CD8-positive, alpha-beta memory T cell (primary cell): ENCODE data around the gene RAB5B. TPM values are rescaled to one million over a fixed set of nuclear protein-coding genes. Genes with fewer than 3 reads are reported as not detected.

Source experiments
- CTCF ChIA-PET: fragments of 350-600 bp; sonication (Branson Sonifier 250); formaldehyde crosslinking; loops from one replicate; lab custom pipeline; 2021; ENCODE audit warnings: antibody characterized with exemption; lab: Charles Lee
- POLR2A ChIA-PET: fragments of 350-600 bp; sonication (Branson Sonifier 250); formaldehyde crosslinking; loops from one replicate; lab custom pipeline; 2021; ENCODE audit warnings: antibody characterized with exemption; lab: Charles Lee
- DNase-seq, 5 donors: peaks; one replicate each; pipeline versions ENCODE4 v3.0.0 to v3.0.0-alpha.2; 2020 to 2022; ENCODE audit warnings: mixed read lengths in 1 of 5
- H3K27ac ChIP-seq: one replicate; pipeline ENCODE4 v1.7.0; 2013; ENCODE audit warnings: low read depth, mild to moderate bottlenecking, low read length, moderate library complexity
- H3K27me3 ChIP-seq: 2 replicates; pipeline ENCODE4 v1.7.0; 2013; ENCODE audit warnings: low read length, mild to moderate bottlenecking; ENCODE audit not compliant: insufficient read depth, poor library complexity, severe bottlenecking
- H3K36me3 ChIP-seq: 2 replicates; pipeline ENCODE4 v1.7.0; 2013; ENCODE audit warnings: mild to moderate bottlenecking, low read length, moderate library complexity; ENCODE audit not compliant: insufficient read depth
- H3K4me1 ChIP-seq: 2 replicates; pipeline ENCODE4 v1.7.0; 2013; ENCODE audit warnings: mild to moderate bottlenecking, low read length, moderate library complexity; ENCODE audit not compliant: insufficient read depth
- H3K4me3 ChIP-seq: 2 replicates; pipeline ENCODE4 v1.7.0; 2013; ENCODE audit warnings: mild to moderate bottlenecking, low read length
- H3K9me3 ChIP-seq: 2 replicates; pipeline ENCODE4 v1.7.0; 2013; ENCODE audit warnings: mild to moderate bottlenecking, low read length
- H3K27ac Mint-ChIP-seq, 8 donors: one replicate each; pipeline ENCODE4 v1.8.0; 2020 to 2021; ENCODE audit warnings: mixed read lengths in 8 of 8, mild to moderate bottlenecking in 6 of 8, inconsistent platforms in 3 of 8, moderate library complexity in 3 of 8
- H3K27me3 Mint-ChIP-seq, 2 donors: one replicate each; pipeline ENCODE4 v1.8.0; 2020 to 2021; ENCODE audit warnings: mixed read lengths in 2 of 2, mild to moderate bottlenecking in 1 of 2, moderate library complexity in 1 of 2
- H3K36me3 Mint-ChIP-seq, 3 donors: one replicate each; pipeline ENCODE4 v1.8.0; 2020 to 2021; ENCODE audit warnings: mixed read lengths in 3 of 3, inconsistent platforms in 1 of 3, mild to moderate bottlenecking in 1 of 3
- H3K4me1 Mint-ChIP-seq, 3 donors: one replicate each; pipeline ENCODE4 v1.8.0; 2020 to 2021; ENCODE audit warnings: mixed read lengths in 3 of 3, inconsistent platforms in 1 of 3, mild to moderate bottlenecking in 1 of 3
- H3K4me3 Mint-ChIP-seq, 7 donors: one replicate each; pipeline ENCODE4 v1.8.0; 2020 to 2021; ENCODE audit warnings: mixed read lengths in 7 of 7, mild to moderate bottlenecking in 6 of 7, moderate library complexity in 4 of 7, inconsistent platforms in 2 of 7
- H3K9me3 Mint-ChIP-seq, 5 donors: one replicate each; pipeline ENCODE4 v1.8.0; 2020 to 2022; ENCODE audit warnings: mixed read lengths in 5 of 5, mild to moderate bottlenecking in 3 of 5, moderate library complexity in 2 of 5, inconsistent platforms in 1 of 5
- polyA plus RNA-seq: library from polyadenylated mRNA; unstranded; fragments of 300-500 nt; fragmentation: Illumina TruSeq; gene quantifications from one replicate; pipeline ENCODE4 v1.2.3, GENCODE V29; 2021
- total RNA-seq, 2 experiments: library from RNA; stranded (reverse); gene quantifications; one replicate each; pipeline ENCODE4 v1.2.3, GENCODE V29; 2021

The RAB5B gene
- total and polyA plus RNA-seq, 3 experiments from 2014 or later, result 36.6 to 68.5 (median 38.3) TPM

GRCh38 chr12:55933799-55934742 lies 39.8 kb upstream of the RAB5B start:
- POLR2A ChIA-PET, result interaction anchor here (0.6 to 1.4 kb wide), 5 partner anchors 10 to 190 kb away, joined by 3 to 6 read pairs (median 3); partner anchors contain the start of gene DNAJC14
- Mint-ChIP-seq H3K9me3 (peaks cover 0 to 2% (median 0%) of the 10 kb centered on the region in 5 donors), H3K27ac (peak overlapping the region; percentile 68 to 97 (median 92)), H3K36me3 (peaks cover 0 to 80% (median 14%) of the 10 kb centered on the region in 3 donors), H3K27me3 (peaks cover 0 to 1% of the 10 kb centered on the region in 2 donors), H3K4me3 (peak overlapping the region; percentile 94 to 100 (median 98)), H3K4me1 (peaks cover 76 to 91% (median 84%) of the 10 kb centered on the region in 3 donors)
- no peaks in the 10 kb centered on the region for H3K9me3 ChIP-seq
- no peak overlapping the region for H3K27ac ChIP-seq
- no peaks in the 10 kb centered on the region for H3K27me3 ChIP-seq
- peaks cover 26% of the 10 kb centered on the region for H3K36me3 ChIP-seq
- CTCF ChIA-PET, result interaction anchor here (0.9 to 11.4 kb wide), 8 partner anchors 6 to 204 kb away, joined by 3 to 96 read pairs (median 4); partner anchors contain the start of genes DGKA, DNAJC14, ORMDL2 and PYM1
- H3K4me3 ChIP-seq, result peak overlapping the region; percentile 98
- DNase-seq, result no peak
- peaks cover 79% of the 10 kb centered on the region for H3K4me1 ChIP-seq

- POLR2A ChIA-PET, result interaction anchor here (0.6 to 1.4 kb wide), 2 partner anchors 9 to 105 kb away, joined by 3 to 6 read pairs; partner anchors contain the start of gene DNAJC14
- H3K27me3 Mint-ChIP-seq, result peaks cover 0 to 1% of the 10 kb centered on the region in 2 donors
- DNase-seq, result no peak
- no peak overlapping the region for H3K27ac ChIP-seq
- peaks cover 0 to 2% (median 0%) of the 10 kb centered on the region in 5 donors for H3K9me3 Mint-ChIP-seq
- peaks cover 79% of the 10 kb centered on the region for H3K4me1 ChIP-seq
- H3K27me3 ChIP-seq, result no peaks in the 10 kb centered on the region
- peak overlapping the region; percentile 72 to 97 (median 92) for H3K27ac Mint-ChIP-seq
- H3K36me3 Mint-ChIP-seq, result peaks cover 0 to 85% (median 14%) of the 10 kb centered on the region in 3 donors
- CTCF ChIA-PET, result interaction anchor here (1.3 to 11.4 kb wide), 4 partner anchors 7 to 196 kb away, joined by 3 to 96 read pairs (median 41); partner anchors contain the start of genes DGKA, PYM1 and RAB5B
- H3K4me3 Mint-ChIP-seq, result peak overlapping the region; percentile 89 to 100 (median 98)
- peak overlapping the region; percentile 52 for H3K4me3 ChIP-seq
- H3K9me3 ChIP-seq, result no peaks in the 10 kb centered on the region
- peaks cover 26% of the 10 kb centered on the region for H3K36me3 ChIP-seq
- H3K4me1 Mint-ChIP-seq, result peaks cover 75 to 91% (median 84%) of the 10 kb centered on the region in 3 donors
Measured at GRCh38 chr12:55934773-55935172, 39.1 kb upstream of the RAB5B start.

- Mint-ChIP-seq H3K4me1 (peaks cover 77 to 91% (median 85%) of the 10 kb centered on the region in 3 donors), H3K27ac (peak overlapping the region; percentile 79 to 97 (median 95)), H3K36me3 (peaks cover 0 to 90% (median 20%) of the 10 kb centered on the region in 3 donors), H3K27me3 (peaks cover 0 to 1% of the 10 kb centered on the region in 2 donors), H3K9me3 (peaks cover 0 to 2% (median 0%) of the 10 kb centered on the region in 5 donors), H3K4me3 (peak overlapping the region; percentile 89 to 100 (median 98))
- ChIA-PET POLR2A (interaction anchor here (0.6 to 1.4 kb wide), 4 partner anchors 8 to 117 kb away, joined by 3 to 8 read pairs (median 4); no protein-coding TSS in a partner anchor), CTCF (interaction anchor here (1.1 to 11.4 kb wide), 6 partner anchors 8 to 197 kb away, joined by 3 to 96 read pairs (median 4); partner anchors contain the start of genes DGKA, PYM1 and RAB5B)
- Histone ChIP-seq H3K27me3 (no peaks in the 10 kb centered on the region), H3K4me1 (peaks cover 81% of the 10 kb centered on the region), H3K9me3 (no peaks in the 10 kb centered on the region), H3K36me3 (peaks cover 35% of the 10 kb centered on the region), H3K27ac (no peak overlapping the region), H3K4me3 (peak overlapping the region; percentile 52)
- peak in 1 of 5 donors; percentile 33 for DNase-seq
Measured at GRCh38 chr12:55935738-55936151, 38.1 kb upstream of the RAB5B start.

GRCh38 chr12:55937981-55938380 lies 35.9 kb upstream of the RAB5B start:
- Mint-ChIP-seq H3K9me3 (no peaks in the 10 kb centered on the region), H3K27ac (peak overlapping the region; percentile 54 to 97 (median 92)), H3K27me3 (no peaks in the 10 kb centered on the region), H3K4me1 (peaks cover 77 to 91% (median 90%) of the 10 kb centered on the region in 3 donors), H3K4me3 (peak overlapping the region in 1 of 7 donors; percentile 4), H3K36me3 (peaks cover 4 to 95% (median 24%) of the 10 kb centered on the region in 3 donors)
- Histone ChIP-seq H3K27ac (no peak overlapping the region), H3K4me1 (peaks cover 93% of the 10 kb centered on the region), H3K9me3 (no peaks in the 10 kb centered on the region), H3K27me3 (no peaks in the 10 kb centered on the region), H3K4me3 (no peak overlapping the region), H3K36me3 (peaks cover 57% of the 10 kb centered on the region)
- ChIA-PET POLR2A (no interaction called here), CTCF (interaction anchor here (3.8 to 11.4 kb wide), 3 partner anchors 10 to 199 kb away, joined by 18 to 96 read pairs (median 78); partner anchors contain the start of genes DGKA, DNAJC14 and PYM1)
- no peak for DNase-seq

GRCh38 chr12:55938826-55939501 lies 34.9 kb upstream of the RAB5B start:
- Histone ChIP-seq H3K27me3 (no peaks in the 10 kb centered on the region), H3K4me3 (no peak overlapping the region), H3K27ac (no peak overlapping the region), H3K4me1 (peaks cover 83% of the 10 kb centered on the region), H3K9me3 (no peaks in the 10 kb centered on the region), H3K36me3 (peaks cover 66% of the 10 kb centered on the region)
- POLR2A ChIA-PET, result interaction anchor here (1.0 to 2.5 kb wide), 3 partner anchors 13 to 121 kb away, joined by 4 to 12 read pairs (median 7); partner anchors contain the start of genes ORMDL2, RAB5B and SARNP
- H3K27ac Mint-ChIP-seq, result peak overlapping the region; percentile 65 to 97 (median 90)
- CTCF ChIA-PET, result interaction anchor here (0.7 to 11.4 kb wide), 18 partner anchors 11 to 234 kb away, joined by 3 to 96 read pairs (median 4); partner anchors contain the start of genes DGKA, DNAJC14, PYM1 and RAB5B
- no peak for DNase-seq
- H3K36me3 Mint-ChIP-seq, result peaks cover 5 to 97% (median 24%) of the 10 kb centered on the region in 3 donors
- H3K4me1 Mint-ChIP-seq, result peaks cover 70 to 88% (median 85%) of the 10 kb centered on the region in 3 donors
- no peaks in the 10 kb centered on the region for H3K9me3 Mint-ChIP-seq
- H3K27me3 Mint-ChIP-seq, result no peaks in the 10 kb centered on the region
- peak overlapping the region in 2 of 7 donors; percentile 31 to 52 for H3K4me3 Mint-ChIP-seq

GRCh38 chr12:55940065-55940732 lies 33.7 kb upstream of the RAB5B start:
- ChIA-PET POLR2A (interaction anchor here (0.5 to 2.5 kb wide), 11 partner anchors 8 to 202 kb away, joined by 3 to 12 read pairs (median 5); partner anchors contain the start of genes DNAJC14, ORMDL2, PYM1 and RAB5B), CTCF (interaction anchor here (0.6 to 11.4 kb wide), 29 partner anchors 10 to 730 kb away, joined by 3 to 96 read pairs (median 4); partner anchors contain the start of genes CD63, DGKA, DNAJC14 and ORMDL2)
- Mint-ChIP-seq H3K36me3 (peaks cover 9 to 97% (median 24%) of the 10 kb centered on the region in 3 donors), H3K27me3 (no peaks in the 10 kb centered on the region), H3K4me1 (peaks cover 60 to 80% (median 80%) of the 10 kb centered on the region in 3 donors), H3K27ac (peak overlapping the region; percentile 67 to 97 (median 90)), H3K9me3 (no peaks in the 10 kb centered on the region), H3K4me3 (peak overlapping the region in 4 of 7 donors; percentile 24 to 60 (median 45))
- Histone ChIP-seq H3K27me3 (no peaks in the 10 kb centered on the region), H3K9me3 (no peaks in the 10 kb centered on the region), H3K36me3 (peaks cover 71% of the 10 kb centered on the region), H3K27ac (no peak overlapping the region), H3K4me3 (no peak overlapping the region), H3K4me1 (peaks cover 71% of the 10 kb centered on the region)
- DNase-seq, result peak; percentile 71 to 88 (median 78)
